ENCODE data around the gene CCT6B.

DNA sequence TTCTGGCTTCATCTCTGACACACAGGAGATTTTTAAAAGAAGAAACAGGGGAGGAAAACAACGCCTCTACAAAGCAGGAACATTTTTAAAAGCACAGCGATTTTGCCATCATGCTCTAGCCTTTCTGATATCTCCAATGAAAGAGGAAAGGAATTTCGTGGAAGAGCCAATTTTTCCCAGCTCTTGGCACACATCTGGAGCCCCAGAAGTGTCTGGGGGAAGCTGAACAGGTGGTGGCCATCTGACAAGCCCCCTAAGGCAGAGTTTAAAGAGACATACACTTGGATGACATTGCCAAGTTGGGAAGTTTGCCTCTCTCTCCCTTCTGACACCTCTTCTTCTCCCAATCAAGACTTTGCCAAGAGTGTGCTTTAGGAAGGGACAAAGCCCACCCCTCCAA lies 82.1 kb downstream of the CCT6B start:
- no peak for TF ChIP-seq GATA2 (IDR thresholded peaks at IDR 0.05; ENCODE audit: low read depth, low read length)
- no peak for TF ChIP-seq GATA3 (IDR thresholded peaks at IDR 0.05; ENCODE audit: low read depth, low read length)

All from SH-SY5Y (cell line).